ENCODE measurements around the gene BANP.
"Not testable (repeated sequence)": the region's sequence is repeated elsewhere in the genome, so short reads cannot be mapped to it uniquely, and the experiment has no call there.

Gene BANP

GRCh38 chr16:87973717-87974116 is 22.5 kb downstream of the BANP start:
- no peak for DNase-seq

- no peak for DNase-seq
Measured at GRCh38 chr16:87974178-87974577, 22.9 kb downstream of the BANP start.

GRCh38 chr16:87976665-87977064 is 25.4 kb downstream of the BANP start:
- no peak for DNase-seq

GRCh38 chr16:87978127-87978526 is 26.9 kb downstream of the BANP start:
- DNase-seq, result no peak

GRCh38 chr16:87979352-87979751 is 28.1 kb downstream of the BANP start:
- no peak for DNase-seq

- not testable (repeated sequence) for DNase-seq
Measured at GRCh38 chr16:87979911-87980630, 28.8 kb downstream of the BANP start.

GRCh38 chr16:87981376-87981775 is 30.1 kb downstream of the BANP start:
- not testable (repeated sequence) for DNase-seq

GRCh38 chr16:87982581-87983041 is 31.4 kb downstream of the BANP start:
- DNase-seq, result no peak

- DNase-seq, result not testable (repeated sequence)
Measured at GRCh38 chr16:87983072-87983736, 32.0 kb downstream of the BANP start.

- DNase-seq, result not testable (repeated sequence)
Measured at GRCh38 chr16:87983737-87984097, 32.5 kb downstream of the BANP start.

- DNase-seq, result not testable (repeated sequence)
Measured at GRCh38 chr16:87984180-87984579, 32.9 kb downstream of the BANP start.

GRCh38 chr16:87984632-87985267 is 33.5 kb downstream of the BANP start:
- no peak for DNase-seq

GRCh38 chr16:87985493-87985892 is 34.3 kb downstream of the BANP start:
- not testable (repeated sequence) for DNase-seq

- not testable (repeated sequence) for DNase-seq
Measured at GRCh38 chr16:87986361-87986849, 35.2 kb downstream of the BANP start.

GRCh38 chr16:87988596-87988995 is 37.4 kb downstream of the BANP start:
- not testable (repeated sequence) for DNase-seq

- DNase-seq, result not testable (repeated sequence)
Measured at GRCh38 chr16:87990254-87990653, 39.0 kb downstream of the BANP start.

GRCh38 chr16:87992142-87992541 is 40.9 kb downstream of the BANP start:
- DNase-seq, result not testable (repeated sequence)

- DNase-seq, result no peak
Measured at GRCh38 chr16:87993901-87994300, 42.7 kb downstream of the BANP start.

GRCh38 chr16:87995644-87996043 is 44.4 kb downstream of the BANP start:
- DNase-seq, result no peak

- no peak for DNase-seq
Measured at GRCh38 chr16:87996962-87997880, 46.0 kb downstream of the BANP start.

- not testable (repeated sequence) for DNase-seq
Measured at GRCh38 chr16:87998184-87998793, 47.1 kb downstream of the BANP start.

GRCh38 chr16:87998992-87999391 is 47.8 kb downstream of the BANP start:
- not testable (repeated sequence) for DNase-seq

Data from GF-D8 (cell line).